ENCODE data around the gene TTC29.

Gene TTC29

GRCh38 chr4:146932116-146932515 is 13.5 kb downstream of the TTC29 start:
- no peak overlapping the region for H3K4me3 ChIP-seq (ENCODE audit: low read length)
- no peak for TF ChIP-seq CTCF (conservative IDR thresholded peaks at IDR 0.05; ENCODE audit: low read depth, low read length)
- DNase-seq (ENCODE audit: low read depth) = no peak

- no peak for DNase-seq (ENCODE audit: low read depth)
- TF ChIP-seq CTCF (conservative IDR thresholded peaks at IDR 0.05; ENCODE audit: low read depth, low read length) = no peak
- no peak overlapping the region for H3K4me3 ChIP-seq (ENCODE audit: low read length)
Measured at GRCh38 chr4:146930673-146931072, 15.0 kb downstream of the TTC29 start.

GRCh38 chr4:146927695-146928094 is 18.0 kb downstream of the TTC29 start:
- DNase-seq (ENCODE audit: low read depth) = no peak
- TF ChIP-seq CTCF (conservative IDR thresholded peaks at IDR 0.05; ENCODE audit: low read depth, low read length) = no peak
- H3K4me3 ChIP-seq (ENCODE audit: low read length) = no peak overlapping the region

GRCh38 chr4:146916479-146917076 is 29.1 kb downstream of the TTC29 start:
- no peak for DNase-seq (ENCODE audit: low read depth)
- H3K4me3 ChIP-seq (ENCODE audit: low read length) = no peak overlapping the region
- peak; percentile 67 for TF ChIP-seq CTCF (conservative IDR thresholded peaks at IDR 0.05; ENCODE audit: low read depth, low read length)

- no peak for TF ChIP-seq CTCF (conservative IDR thresholded peaks at IDR 0.05; ENCODE audit: low read depth, low read length)
- no peak overlapping the region for H3K4me3 ChIP-seq (ENCODE audit: low read length)
- no peak for DNase-seq (ENCODE audit: low read depth)
Measured at GRCh38 chr4:146915132-146915531, 30.5 kb downstream of the TTC29 start.

- DNase-seq (ENCODE audit: low read depth) = no peak
- no peak overlapping the region for H3K4me3 ChIP-seq (ENCODE audit: low read length)
- no peak for TF ChIP-seq CTCF (conservative IDR thresholded peaks at IDR 0.05; ENCODE audit: low read depth, low read length)
Measured at GRCh38 chr4:146900295-146900694, 45.4 kb downstream of the TTC29 start.

- no peak overlapping the region for H3K4me3 ChIP-seq (ENCODE audit: low read length)
- no peak for TF ChIP-seq CTCF (conservative IDR thresholded peaks at IDR 0.05; ENCODE audit: low read depth, low read length)
- DNase-seq (ENCODE audit: low read depth) = no peak
Measured at GRCh38 chr4:146890301-146890700, 55.4 kb downstream of the TTC29 start.

All from retinal pigment epithelial cell (primary cell).